Sigmoid colon (tissue), 3 donors: ENCODE results near the gene MINDY4B.

Source experiments
- CTCF ChIP-seq, 4 experiments: fragments of 450-650 bp in 3 of 4; fragments of 200-600 bp in 1 of 4; IDR thresholded peaks; one replicate each; pipeline ENCODE4 v1.5.1; 2016 to 2019; ENCODE audit warnings: antibody characterized with exemption in 4 of 4, mild to moderate bottlenecking in 3 of 4, moderate library complexity in 2 of 4
- POLR2A ChIP-seq, 2 donors: fragments of 450-650 bp; IDR thresholded peaks; one replicate each; pipeline ENCODE4 v1.6.1; 2016; ENCODE audit warnings: antibody characterized with exemption in 2 of 2, mild to moderate bottlenecking in 2 of 2, moderate library complexity in 2 of 2

GRCh38 chr3:150913133-150913922 is 8.1 kb upstream of the MINDY4B start:
- no peak for TF ChIP-seq CTCF (IDR thresholded peaks at IDR 0.05)
- TF ChIP-seq POLR2A (IDR thresholded peaks at IDR 0.05), result no peak
